ENCODE measurements around the gene CDH19.

Gene CDH19

GRCh38 chr18:66601649-66602048 is 2.2 kb downstream of the CDH19 start:
- Mint-ChIP-seq H3K4me3 (no peak overlapping the region), H3K4me1 (no peaks in the 10 kb centered on the region), H3K27me3 (no peaks in the 10 kb centered on the region), H3K27ac (no peak overlapping the region), H3K36me3 (no peaks in the 10 kb centered on the region), H3K9me3 (peaks cover 6% of the 10 kb centered on the region)

- no peaks in the 10 kb centered on the region for H3K27me3 Mint-ChIP-seq
- H3K4me3 Mint-ChIP-seq: no peak overlapping the region
- peaks cover 13% of the 10 kb centered on the region for H3K9me3 Mint-ChIP-seq
- H3K4me1 Mint-ChIP-seq: no peaks in the 10 kb centered on the region
- H3K27ac Mint-ChIP-seq: no peak overlapping the region
- H3K36me3 Mint-ChIP-seq: no peaks in the 10 kb centered on the region
These were observed 4.7 kb downstream of the CDH19 start for GRCh38 chr18:66599190-66599589.

- H3K27ac Mint-ChIP-seq: no peak overlapping the region
- no peaks in the 10 kb centered on the region for H3K9me3 Mint-ChIP-seq
- H3K4me1 Mint-ChIP-seq: no peaks in the 10 kb centered on the region
- no peaks in the 10 kb centered on the region for H3K27me3 Mint-ChIP-seq
- no peak overlapping the region for H3K4me3 Mint-ChIP-seq
- no peaks in the 10 kb centered on the region for H3K36me3 Mint-ChIP-seq
These were observed 16.5 kb downstream of the CDH19 start for GRCh38 chr18:66587430-66587829.

DNA sequence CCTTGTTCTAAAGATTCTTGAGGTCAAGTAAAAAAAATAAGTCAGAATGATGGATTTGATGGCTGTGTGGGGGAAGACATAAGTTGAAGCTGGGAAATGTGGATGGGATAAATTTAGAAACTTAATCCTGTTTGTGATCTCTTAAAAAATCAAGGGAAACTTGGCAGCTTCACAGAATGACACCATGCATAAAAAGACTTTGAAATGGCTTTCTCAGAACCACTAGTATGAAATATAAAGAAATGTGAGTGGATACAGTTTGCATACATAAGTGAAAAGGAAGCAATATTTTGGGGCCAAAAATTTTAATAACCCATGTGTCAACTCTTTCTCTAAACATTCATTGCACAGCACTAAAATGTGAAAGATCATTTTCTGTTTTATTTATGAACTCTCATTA is 21.7 kb downstream of the CDH19 start:
- no peaks in the 10 kb centered on the region for H3K4me1 Mint-ChIP-seq
- H3K27me3 Mint-ChIP-seq: no peaks in the 10 kb centered on the region
- H3K9me3 Mint-ChIP-seq: no peaks in the 10 kb centered on the region
- no peaks in the 10 kb centered on the region for H3K36me3 Mint-ChIP-seq
- H3K27ac Mint-ChIP-seq: no peak overlapping the region
- H3K4me3 Mint-ChIP-seq: no peak overlapping the region

- Mint-ChIP-seq H3K4me3 (no peak overlapping the region), H3K4me1 (no peaks in the 10 kb centered on the region), H3K27me3 (no peaks in the 10 kb centered on the region), H3K9me3 (no peaks in the 10 kb centered on the region), H3K27ac (no peak overlapping the region), H3K36me3 (no peaks in the 10 kb centered on the region)
These were observed 28.6 kb downstream of the CDH19 start for GRCh38 chr18:66575263-66575662.

- Mint-ChIP-seq H3K36me3 (no peaks in the 10 kb centered on the region), H3K27ac (no peak overlapping the region), H3K4me3 (no peak overlapping the region), H3K4me1 (no peaks in the 10 kb centered on the region), H3K9me3 (peaks cover under 1% of the 10 kb centered on the region), H3K27me3 (no peaks in the 10 kb centered on the region)
These were observed 32.0 kb downstream of the CDH19 start for GRCh38 chr18:66571845-66572244.

DNA sequence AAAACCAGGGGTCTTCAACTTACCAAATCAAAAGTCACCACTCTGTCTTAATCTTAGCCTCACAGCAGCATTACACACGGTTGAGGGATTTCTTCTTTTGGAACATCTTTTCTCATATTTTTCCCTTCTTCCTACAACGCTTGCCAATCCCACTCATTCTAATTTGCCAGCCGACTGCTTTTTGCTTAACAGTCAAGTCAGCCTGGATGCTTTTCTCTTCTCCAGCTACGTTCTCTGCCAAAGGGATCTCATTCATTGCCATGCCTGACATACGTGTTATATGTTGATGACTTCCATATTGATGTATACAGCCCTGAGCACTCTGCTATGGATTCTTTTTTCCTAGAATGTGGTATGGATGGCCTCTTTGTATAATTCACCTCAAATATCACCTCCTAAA is 37.3 kb downstream of the CDH19 start:
- Mint-ChIP-seq H3K4me3 (no peak overlapping the region), H3K27ac (no peak overlapping the region), H3K4me1 (no peaks in the 10 kb centered on the region), H3K36me3 (no peaks in the 10 kb centered on the region), H3K27me3 (no peaks in the 10 kb centered on the region), H3K9me3 (peaks cover 10% of the 10 kb centered on the region)

- Mint-ChIP-seq H3K27ac (no peak overlapping the region), H3K4me3 (no peak overlapping the region), H3K36me3 (no peaks in the 10 kb centered on the region), H3K9me3 (peaks cover 10% of the 10 kb centered on the region), H3K27me3 (no peaks in the 10 kb centered on the region), H3K4me1 (no peaks in the 10 kb centered on the region)
These were observed 39.7 kb downstream of the CDH19 start for GRCh38 chr18:66564236-66564635.

GRCh38 chr18:66562279-66562678 is 41.6 kb downstream of the CDH19 start:
- Mint-ChIP-seq H3K9me3 (peaks cover 10% of the 10 kb centered on the region), H3K36me3 (no peaks in the 10 kb centered on the region), H3K27me3 (no peaks in the 10 kb centered on the region), H3K4me1 (no peaks in the 10 kb centered on the region), H3K27ac (no peak overlapping the region), H3K4me3 (no peak overlapping the region)

GRCh38 chr18:66560094-66560493 is 43.8 kb downstream of the CDH19 start:
- no peaks in the 10 kb centered on the region for H3K4me1 Mint-ChIP-seq
- no peak overlapping the region for H3K27ac Mint-ChIP-seq
- no peaks in the 10 kb centered on the region for H3K27me3 Mint-ChIP-seq
- no peaks in the 10 kb centered on the region for H3K9me3 Mint-ChIP-seq
- H3K4me3 Mint-ChIP-seq: no peak overlapping the region
- H3K36me3 Mint-ChIP-seq: no peaks in the 10 kb centered on the region

- no peaks in the 10 kb centered on the region for H3K4me1 Mint-ChIP-seq
These were observed 45.1 kb downstream of the CDH19 start for GRCh38 chr18:66558773-66559172.

DNA sequence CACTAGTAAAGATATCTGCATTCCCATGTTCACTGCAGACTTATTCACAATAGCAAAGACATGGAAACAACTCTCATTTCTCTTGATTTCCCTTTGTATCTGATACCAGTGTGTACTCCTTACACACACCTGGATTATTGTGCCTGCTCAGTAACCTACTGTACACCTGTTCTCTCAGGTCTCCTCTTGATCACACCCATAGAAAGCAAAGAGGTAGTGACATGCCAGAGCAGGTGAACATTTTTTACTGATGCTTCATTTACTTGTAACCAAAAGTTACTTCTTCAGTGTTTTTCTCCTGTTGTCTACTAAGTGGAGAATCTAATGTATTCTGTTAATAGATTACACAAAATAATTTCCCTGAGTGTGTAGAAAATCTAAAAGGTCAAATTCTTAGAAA is 46.8 kb downstream of the CDH19 start:
- Mint-ChIP-seq H3K9me3 (peaks cover 4% of the 10 kb centered on the region), H3K27ac (no peak overlapping the region), H3K27me3 (no peaks in the 10 kb centered on the region), H3K4me1 (no peaks in the 10 kb centered on the region), H3K4me3 (no peak overlapping the region), H3K36me3 (no peaks in the 10 kb centered on the region)

More at GRCh38 chr18:66558773-66559172, 45.1 kb downstream of the CDH19 start:
- Mint-ChIP-seq H3K4me3 (no peak overlapping the region), H3K36me3 (no peaks in the 10 kb centered on the region), H3K27ac (no peak overlapping the region), H3K27me3 (no peaks in the 10 kb centered on the region), H3K9me3 (no peaks in the 10 kb centered on the region)

GRCh38 chr18:66555585-66555984 is 48.3 kb downstream of the CDH19 start:
- no peaks in the 10 kb centered on the region for H3K36me3 Mint-ChIP-seq
- H3K4me3 Mint-ChIP-seq: no peak overlapping the region
- H3K27ac Mint-ChIP-seq: no peak overlapping the region
- H3K4me1 Mint-ChIP-seq: no peaks in the 10 kb centered on the region
- no peaks in the 10 kb centered on the region for H3K27me3 Mint-ChIP-seq
- H3K9me3 Mint-ChIP-seq: peaks cover 4% of the 10 kb centered on the region

DNA sequence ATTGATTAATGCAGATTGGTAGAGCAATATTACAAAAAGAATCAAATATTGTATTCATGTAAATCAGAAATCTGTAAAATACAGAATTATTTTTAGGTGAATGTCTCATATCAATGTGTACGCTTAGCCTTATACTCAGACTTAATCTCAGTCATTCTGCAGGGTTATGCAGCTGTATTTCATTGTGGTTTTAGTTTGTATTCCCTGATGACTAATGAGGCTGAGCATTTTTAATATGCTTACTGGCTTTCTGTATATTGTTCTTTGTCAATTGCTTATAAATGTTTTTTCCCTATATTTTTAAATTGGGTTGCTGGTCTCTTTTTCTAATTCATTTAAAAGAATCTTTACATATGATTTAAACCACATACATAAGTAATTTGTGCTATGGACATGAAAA is 50.1 kb downstream of the CDH19 start:
- peaks cover 4% of the 10 kb centered on the region for H3K9me3 Mint-ChIP-seq
- H3K27ac Mint-ChIP-seq: no peak overlapping the region
- H3K4me3 Mint-ChIP-seq: no peak overlapping the region
- no peaks in the 10 kb centered on the region for H3K27me3 Mint-ChIP-seq
- H3K36me3 Mint-ChIP-seq: no peaks in the 10 kb centered on the region
- H3K4me1 Mint-ChIP-seq: no peaks in the 10 kb centered on the region

- Mint-ChIP-seq H3K27ac (no peak overlapping the region), H3K4me1 (no peaks in the 10 kb centered on the region), H3K9me3 (peaks cover 4% of the 10 kb centered on the region), H3K36me3 (no peaks in the 10 kb centered on the region), H3K27me3 (no peaks in the 10 kb centered on the region), H3K4me3 (no peak overlapping the region)
These were observed 53.5 kb downstream of the CDH19 start for GRCh38 chr18:66550366-66550765.

- Mint-ChIP-seq H3K4me1 (no peaks in the 10 kb centered on the region), H3K27ac (no peak overlapping the region), H3K4me3 (no peak overlapping the region), H3K27me3 (no peaks in the 10 kb centered on the region), H3K36me3 (no peaks in the 10 kb centered on the region), H3K9me3 (peaks cover 4% of the 10 kb centered on the region)
These were observed 55.1 kb downstream of the CDH19 start for GRCh38 chr18:66548747-66549146.

DNA sequence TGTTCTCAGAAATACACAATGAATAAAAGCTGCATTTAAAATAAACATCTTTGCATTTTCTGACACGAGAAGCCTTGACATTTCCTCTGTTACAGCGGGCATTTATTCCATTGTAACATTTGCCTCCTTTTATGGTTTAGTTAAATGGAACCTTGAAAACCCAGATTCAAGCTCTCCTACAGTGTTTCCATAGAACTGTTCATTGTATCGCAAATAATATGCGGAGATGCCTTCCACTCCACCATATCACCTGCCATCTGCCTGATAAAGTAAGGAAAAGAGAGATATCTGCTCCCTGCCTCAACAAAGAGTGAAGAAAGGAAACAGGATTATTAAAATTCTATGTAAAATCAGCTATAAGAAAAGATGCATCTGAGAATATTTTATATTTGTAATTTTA is 69.8 kb downstream of the CDH19 start:
- H3K27ac Mint-ChIP-seq: no peak overlapping the region

More for the DNA sequence above, 69.8 kb downstream of the CDH19 start:
- no peak overlapping the region for H3K4me3 Mint-ChIP-seq
- H3K4me1 Mint-ChIP-seq: no peaks in the 10 kb centered on the region
- H3K36me3 Mint-ChIP-seq: no peaks in the 10 kb centered on the region
- no peaks in the 10 kb centered on the region for H3K9me3 Mint-ChIP-seq
- H3K27me3 Mint-ChIP-seq: no peaks in the 10 kb centered on the region
